Neural cell (in vitro differentiated cells): ENCODE measurements around the gene RUVBL1. TPM values are rescaled to one million over a fixed set of nuclear protein-coding genes. Genes with fewer than 3 reads are reported as not detected.

ENCODE experiments used
- H2AFZ ChIP-seq: fragments of 200-600, 300-800 bp; sonication (generic), shearing (Covaris generic); 2 replicates; pipeline ENCODE4 v1.6.0; 2014; ENCODE audit warnings: low read depth, mild to moderate bottlenecking, antibody characterized with exemption, low read length, moderate library complexity
- H3F3A ChIP-seq: fragments of 200-600 bp; shearing (Covaris generic); 2 replicates; pipeline ENCODE4 v1.6.1; 2016; ENCODE audit warnings: mild to moderate bottlenecking, moderate library complexity, mixed read lengths, antibody characterized with exemption, low read length; ENCODE audit not compliant: insufficient read depth, poor library complexity, severe bottlenecking
- H3K27ac ChIP-seq: fragments of 200-600, 300-800 bp; sonication (generic), shearing (Covaris generic); 2 replicates; pipeline ENCODE4 v1.5.1; 2014; ENCODE audit warnings: mild to moderate bottlenecking, low read length, moderate library complexity
- H3K27me3 ChIP-seq: fragments of 300-800, 200-600 bp; sonication (generic), shearing (Covaris generic); 2 replicates; pipeline ENCODE4 v1.6.0; 2014; ENCODE audit warnings: mild to moderate bottlenecking, low read depth, low read length, moderate library complexity; ENCODE audit not compliant: insufficient read depth
- H3K36me3 ChIP-seq: fragments of 300-800, 200-600 bp; sonication (generic), shearing (Covaris generic); 2 replicates; pipeline ENCODE4 v1.5.1; 2014; ENCODE audit warnings: mild to moderate bottlenecking, antibody characterized with exemption, low read length, moderate library complexity; ENCODE audit not compliant: insufficient read depth
- H3K4me2 ChIP-seq: fragments of 300-800, 200-600 bp; sonication (generic), shearing (Covaris generic); 2 replicates; pipeline ENCODE4 v1.6.0; 2014; ENCODE audit warnings: mild to moderate bottlenecking, low read length
- H3K4me3 ChIP-seq: fragments of 300-800, 200-600 bp; sonication (generic), shearing (Covaris generic); 2 replicates; pipeline ENCODE4 v1.5.1; 2014; ENCODE audit warnings: mild to moderate bottlenecking, low read length, moderate library complexity
- H3K79me2 ChIP-seq: fragments of 200-600 bp; shearing (Covaris generic); replicated peaks from 2 replicates; pipeline ENCODE4 v1.6.0; 2014; ENCODE audit warnings: mild to moderate bottlenecking, low read length, moderate library complexity; ENCODE audit not compliant: insufficient read depth
- H3K9ac ChIP-seq: fragments of 300-800, 200-600 bp; sonication (generic), shearing (Covaris generic); 2 replicates; pipeline ENCODE4 v1.6.1; 2016; ENCODE audit warnings: mild to moderate bottlenecking, low read length, mixed read lengths
- H3K9me2 ChIP-seq: fragments of 200-600 bp; shearing (Covaris generic); 2 replicates; pipeline ENCODE4 v1.6.1; 2016; ENCODE audit warnings: mild to moderate bottlenecking, low read length, mixed read lengths; ENCODE audit not compliant: insufficient read depth
- H3K9me3 ChIP-seq: fragments of 200-600, 300-800 bp; sonication (generic), shearing (Covaris generic); 2 replicates; pipeline ENCODE4 v1.6.1; 2016; ENCODE audit warnings: mild to moderate bottlenecking, mixed run types, low read length, moderate library complexity, mixed read lengths
- H4K20me1 ChIP-seq: fragments of 200-600 bp; shearing (Covaris generic); 2 replicates; pipeline ENCODE4 v1.6.1; 2016; ENCODE audit warnings: mild to moderate bottlenecking, mixed run types; ENCODE audit not compliant: insufficient read depth
- EP300 ChIP-seq: fragments of 450-650 bp; conservative IDR thresholded peaks from 2 replicates; pipeline ENCODE4 v1.6.1; 2014; ENCODE audit warnings: antibody characterized with exemption, mild to moderate bottlenecking, moderate library complexity; ENCODE audit not compliant: poor library complexity, severe bottlenecking
- EZH2 ChIP-seq: fragments of 200-600, 300-800 bp; shearing (Covaris generic), sonication (generic); IDR thresholded peaks from 2 replicates; pipeline ENCODE4 v1.6.1; 2014; ENCODE audit warnings: antibody characterized with exemption, low read length, borderline replicate concordance, mild to moderate bottlenecking; ENCODE audit not compliant: insufficient read depth, poor library complexity, severe bottlenecking
- MXI1 ChIP-seq: fragments of 450-650 bp; conservative IDR thresholded peaks from 2 replicates; pipeline ENCODE4 v1.6.1; 2014; ENCODE audit warnings: antibody characterized with exemption, mild to moderate bottlenecking; ENCODE audit not compliant: poor library complexity, severe bottlenecking
- POLR2AphosphoS5 ChIP-seq: IDR thresholded peaks from 2 replicates; pipeline ENCODE4 v1.6.1; 2012
- RAD21 ChIP-seq: fragments of 450-650 bp; conservative IDR thresholded peaks from 2 replicates; pipeline ENCODE4 v1.6.1; 2014; ENCODE audit warnings: antibody characterized with exemption, mild to moderate bottlenecking, moderate library complexity
- SMC3 ChIP-seq: fragments of 450-650 bp; conservative IDR thresholded peaks from 2 replicates; pipeline ENCODE4 v1.6.1; 2014; ENCODE audit warnings: antibody characterized with exemption, mild to moderate bottlenecking, moderate library complexity; ENCODE audit not compliant: poor library complexity
- TAF1 ChIP-seq: IDR thresholded peaks from 2 replicates; pipeline ENCODE4 v1.6.1; 2012; ENCODE audit warnings: low read depth
- polyA plus RNA-seq: library from polyadenylated mRNA; depleted of rRNA; stranded (reverse); fragments of >200 nt; gene quantifications from 2 replicates; pipeline ENCODE4 v1.2.3, GENCODE V29; 2014
- TF ChIP-seq, protein P1 (sequence below): fragments of 450-650 bp; IDR thresholded peaks from 2 replicates; pipeline ENCODE4 v1.5.1; 2014; ENCODE audit warnings: antibody characterized with exemption, mild to moderate bottlenecking, moderate library complexity; ENCODE audit not compliant: poor library complexity, severe bottlenecking
- TF ChIP-seq, protein P2 (sequence below): IDR thresholded peaks from 2 replicates; pipeline ENCODE4 v1.6.1; 2012; ENCODE audit warnings: borderline replicate concordance

The RUVBL1 gene
- polyA plus RNA-seq, 1 donor from 2014 or later, result 83.3 TPM

- Histone ChIP-seq H2AFZ (no peak overlapping the region), H3F3A (no peaks in the 10 kb centered on the region), H3K36me3 (no peaks in the 10 kb centered on the region), H3K9ac (no peak overlapping the region), H3K27ac (no peak overlapping the region), H3K27me3 (peaks cover 11% of the 10 kb centered on the region), H4K20me1 (no peaks in the 10 kb centered on the region), H3K9me3 (no peaks in the 10 kb centered on the region), H3K9me2 (no peaks in the 10 kb centered on the region), H3K79me2 (no peaks in the 10 kb centered on the region), H3K4me2 (no peak overlapping the region), H3K4me3 (peak overlapping the region; percentile 45)
- TF ChIP-seq MXI1, result no peak
- TF ChIP-seq, protein P1, sequence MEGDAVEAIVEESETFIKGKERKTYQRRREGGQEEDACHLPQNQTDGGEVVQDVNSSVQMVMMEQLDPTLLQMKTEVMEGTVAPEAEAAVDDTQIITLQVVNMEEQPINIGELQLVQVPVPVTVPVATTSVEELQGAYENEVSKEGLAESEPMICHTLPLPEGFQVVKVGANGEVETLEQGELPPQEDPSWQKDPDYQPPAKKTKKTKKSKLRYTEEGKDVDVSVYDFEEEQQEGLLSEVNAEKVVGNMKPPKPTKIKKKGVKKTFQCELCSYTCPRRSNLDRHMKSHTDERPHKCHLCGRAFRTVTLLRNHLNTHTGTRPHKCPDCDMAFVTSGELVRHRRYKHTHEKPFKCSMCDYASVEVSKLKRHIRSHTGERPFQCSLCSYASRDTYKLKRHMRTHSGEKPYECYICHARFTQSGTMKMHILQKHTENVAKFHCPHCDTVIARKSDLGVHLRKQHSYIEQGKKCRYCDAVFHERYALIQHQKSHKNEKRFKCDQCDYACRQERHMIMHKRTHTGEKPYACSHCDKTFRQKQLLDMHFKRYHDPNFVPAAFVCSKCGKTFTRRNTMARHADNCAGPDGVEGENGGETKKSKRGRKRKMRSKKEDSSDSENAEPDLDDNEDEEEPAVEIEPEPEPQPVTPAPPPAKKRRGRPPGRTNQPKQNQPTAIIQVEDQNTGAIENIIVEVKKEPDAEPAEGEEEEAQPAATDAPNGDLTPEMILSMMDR, result no peak
- TF ChIP-seq EZH2, result no peak
- TF ChIP-seq POLR2AphosphoS5, result no peak
- TF ChIP-seq TAF1, result no peak
- no peak for TF ChIP-seq SMC3
- TF ChIP-seq RAD21, result no peak
- TF ChIP-seq, protein P2, sequence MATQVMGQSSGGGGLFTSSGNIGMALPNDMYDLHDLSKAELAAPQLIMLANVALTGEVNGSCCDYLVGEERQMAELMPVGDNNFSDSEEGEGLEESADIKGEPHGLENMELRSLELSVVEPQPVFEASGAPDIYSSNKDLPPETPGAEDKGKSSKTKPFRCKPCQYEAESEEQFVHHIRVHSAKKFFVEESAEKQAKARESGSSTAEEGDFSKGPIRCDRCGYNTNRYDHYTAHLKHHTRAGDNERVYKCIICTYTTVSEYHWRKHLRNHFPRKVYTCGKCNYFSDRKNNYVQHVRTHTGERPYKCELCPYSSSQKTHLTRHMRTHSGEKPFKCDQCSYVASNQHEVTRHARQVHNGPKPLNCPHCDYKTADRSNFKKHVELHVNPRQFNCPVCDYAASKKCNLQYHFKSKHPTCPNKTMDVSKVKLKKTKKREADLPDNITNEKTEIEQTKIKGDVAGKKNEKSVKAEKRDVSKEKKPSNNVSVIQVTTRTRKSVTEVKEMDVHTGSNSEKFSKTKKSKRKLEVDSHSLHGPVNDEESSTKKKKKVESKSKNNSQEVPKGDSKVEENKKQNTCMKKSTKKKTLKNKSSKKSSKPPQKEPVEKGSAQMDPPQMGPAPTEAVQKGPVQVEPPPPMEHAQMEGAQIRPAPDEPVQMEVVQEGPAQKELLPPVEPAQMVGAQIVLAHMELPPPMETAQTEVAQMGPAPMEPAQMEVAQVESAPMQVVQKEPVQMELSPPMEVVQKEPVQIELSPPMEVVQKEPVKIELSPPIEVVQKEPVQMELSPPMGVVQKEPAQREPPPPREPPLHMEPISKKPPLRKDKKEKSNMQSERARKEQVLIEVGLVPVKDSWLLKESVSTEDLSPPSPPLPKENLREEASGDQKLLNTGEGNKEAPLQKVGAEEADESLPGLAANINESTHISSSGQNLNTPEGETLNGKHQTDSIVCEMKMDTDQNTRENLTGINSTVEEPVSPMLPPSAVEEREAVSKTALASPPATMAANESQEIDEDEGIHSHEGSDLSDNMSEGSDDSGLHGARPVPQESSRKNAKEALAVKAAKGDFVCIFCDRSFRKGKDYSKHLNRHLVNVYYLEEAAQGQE, result no peak
- TF ChIP-seq EP300, result no peak
Measured at GRCh38 chr3:128076483-128077201, 47.0 kb downstream of the RUVBL1 start.

- Histone ChIP-seq H3K27me3 (peaks cover 11% of the 10 kb centered on the region), H3K9me3 (no peaks in the 10 kb centered on the region), H3K36me3 (no peaks in the 10 kb centered on the region), H3K9ac (no peak overlapping the region), H3F3A (no peaks in the 10 kb centered on the region), H3K27ac (no peak overlapping the region), H3K4me3 (peak overlapping the region; percentile 45), H2AFZ (no peak overlapping the region), H3K9me2 (no peaks in the 10 kb centered on the region), H3K4me2 (no peak overlapping the region), H3K79me2 (no peaks in the 10 kb centered on the region), H4K20me1 (no peaks in the 10 kb centered on the region)
- TF ChIP-seq, protein P2, result no peak
- TF ChIP-seq TAF1, result no peak
- peak; percentile 26 for TF ChIP-seq MXI1
- no peak for TF ChIP-seq POLR2AphosphoS5
- peak; percentile 69 for TF ChIP-seq SMC3
- TF ChIP-seq RAD21, result peak; percentile 73
- TF ChIP-seq, protein P1, result peak; percentile 82
Measured at GRCh38 chr3:128075522-128076482, 47.8 kb downstream of the RUVBL1 start.
